Natural killer cell (primary cell): Measurements from ENCODE around the gene WHAMM. TPM values are rescaled to one million over a fixed set of nuclear protein-coding genes. Genes with fewer than 3 reads are reported as not detected.

ENCODE experiments used
- ATAC-seq, 3 donors: fragments of 150-1000 bp in 2 of 3; fragments of 200-7000 bp in 1 of 3; cut with Tn5 transposase; 1 replicate in 1 of 3; 2 replicates in 2 of 3; pipeline ENCODE4 v1.10.0; 2021; ENCODE audit warnings: mild to moderate bottlenecking in 2 of 3, moderate library complexity in 2 of 3
- DNase-seq, 2 donors: peaks; one replicate each; pipeline versions ENCODE4 v3.0.0 to v3.0.0-alpha.2; 2013 to 2021; ENCODE audit warnings: mixed read lengths in 1 of 2
- H3K27ac ChIP-seq: one replicate; pipeline ENCODE4 v1.5.1; 2013; ENCODE audit warnings: mild to moderate bottlenecking, low read length
- H3K27me3 ChIP-seq: one replicate; pipeline ENCODE4 v1.6.1; 2013; ENCODE audit warnings: low read length; ENCODE audit not compliant: control insufficient read depth, insufficient read depth
- H3K36me3 ChIP-seq: one replicate; pipeline ENCODE4 v1.6.1; 2013; ENCODE audit warnings: low read length; ENCODE audit not compliant: control insufficient read depth, insufficient read depth
- H3K4me1 ChIP-seq: one replicate; pipeline ENCODE4 v1.6.1; 2013; ENCODE audit warnings: low read length; ENCODE audit not compliant: control insufficient read depth, insufficient read depth
- H3K4me3 ChIP-seq: one replicate; pipeline ENCODE4 v1.5.1; 2013; ENCODE audit warnings: low read length
- H3K9me3 ChIP-seq: one replicate; pipeline ENCODE4 v1.6.1; 2013; ENCODE audit warnings: low read length; ENCODE audit not compliant: control insufficient read depth, insufficient read depth
- H3K27ac Mint-ChIP-seq, 2 donors: one replicate each; pipeline ENCODE4 v1.8.0; 2022; ENCODE audit warnings: mild to moderate bottlenecking in 2 of 2, mixed read lengths in 2 of 2, moderate library complexity in 1 of 2
- H3K27me3 Mint-ChIP-seq, 2 donors: one replicate each; pipeline ENCODE4 v1.8.0; 2022; ENCODE audit warnings: low read depth in 2 of 2, mixed read lengths in 2 of 2
- H3K36me3 Mint-ChIP-seq: one replicate; pipeline ENCODE4 v1.8.0; 2022; ENCODE audit warnings: mixed read lengths
- H3K4me1 Mint-ChIP-seq, 2 donors: one replicate each; pipeline ENCODE4 v1.8.0; 2022; ENCODE audit warnings: mixed read lengths in 2 of 2
- H3K4me3 Mint-ChIP-seq: one replicate; pipeline ENCODE4 v1.8.0; 2022; ENCODE audit warnings: mild to moderate bottlenecking, moderate library complexity, mixed read lengths
- H3K9me3 Mint-ChIP-seq, 2 donors: one replicate each; pipeline ENCODE4 v1.8.0; 2022; ENCODE audit warnings: mixed read lengths in 2 of 2
- CTCF ChIP-seq: fragments of 200-600 bp; IDR thresholded peaks from one replicate; pipeline ENCODE4 v1.8.0; 2022; ENCODE audit warnings: antibody characterized with exemption
- WGBS: methylation state at CpG from one replicate; pipeline ENCODE4 v1.1.7; 2013; ENCODE audit warnings: missing lambda C conversion rate; ENCODE audit not compliant: insufficient coverage; 5-methylcytosine and 5-hydroxymethylcytosine counted together
- intact Hi-C: fragments of 100-400 bp; cut with micrococcal nuclease; formaldehyde crosslinking; loops from one replicate; pipeline ENCODE4 v1.14.2; 2022
- total RNA-seq, 4 donors: library from RNA; stranded (reverse); fragments of 120-200 nt in 1 of 4; gene quantifications; one replicate each; pipeline versions ENCODE4 v1.2.3 to v1.2.4, GENCODE V29; 2013 to 2022

The WHAMM gene
- total RNA-seq, 3 donors from 2014 or later (not counting 1 experiment from before 2014, with no cell fraction given), result 48.5 to 78.0 (median 67.6) TPM

GRCh38 chr15:82875411-82876003 lies 66.1 kb downstream of the WHAMM start:
- Histone ChIP-seq H3K36me3 (no peaks in the 10 kb centered on the region), H3K27me3 (no peaks in the 10 kb centered on the region), H3K4me1 (peaks cover 4% of the 10 kb centered on the region), H3K27ac (no peak overlapping the region), H3K4me3 (no peak overlapping the region), H3K9me3 (no peaks in the 10 kb centered on the region)
- WGBS, result 84% methylated on average over 7 of the region's 7 CpGs
- DNase-seq (no peak), ATAC-seq (no peak)
- no peaks in the 10 kb centered on the region for H3K27me3 Mint-ChIP-seq
- H3K27ac Mint-ChIP-seq, result no peak overlapping the region
- H3K36me3 Mint-ChIP-seq, result no peaks in the 10 kb centered on the region
- no peaks in the 10 kb centered on the region for H3K9me3 Mint-ChIP-seq
- H3K4me1 Mint-ChIP-seq, result no peaks in the 10 kb centered on the region
- no peak overlapping the region for H3K4me3 Mint-ChIP-seq
- intact Hi-C loops, result no loop called here
- no peak for TF ChIP-seq CTCF

- intact Hi-C loops, result no loop called here
- Histone ChIP-seq H3K4me3 (no peak overlapping the region), H3K9me3 (no peaks in the 10 kb centered on the region), H3K27me3 (no peaks in the 10 kb centered on the region), H3K27ac (no peak overlapping the region), H3K36me3 (no peaks in the 10 kb centered on the region), H3K4me1 (no peaks in the 10 kb centered on the region)
- TF ChIP-seq CTCF, result no peak
- Mint-ChIP-seq H3K4me1 (no peaks in the 10 kb centered on the region), H3K27me3 (no peaks in the 10 kb centered on the region), H3K27ac (no peak overlapping the region), H3K9me3 (no peaks in the 10 kb centered on the region), H3K36me3 (no peaks in the 10 kb centered on the region), H3K4me3 (no peak overlapping the region)
- WGBS, result 90% methylated on average over 2 of the region's 2 CpGs
- ATAC-seq (no peak), DNase-seq (no peak)
Observed at GRCh38 chr15:82877825-82878224, 68.4 kb downstream of the WHAMM start.

- ATAC-seq (no peak), DNase-seq (no peak)
- Histone ChIP-seq H3K4me3 (no peak overlapping the region), H3K4me1 (no peaks in the 10 kb centered on the region), H3K27ac (no peak overlapping the region), H3K9me3 (no peaks in the 10 kb centered on the region), H3K36me3 (no peaks in the 10 kb centered on the region), H3K27me3 (no peaks in the 10 kb centered on the region)
- intact Hi-C loops, result no loop called here
- no peaks in the 10 kb centered on the region for H3K4me1 Mint-ChIP-seq
- no peak for TF ChIP-seq CTCF
- no peak overlapping the region for H3K4me3 Mint-ChIP-seq
- H3K36me3 Mint-ChIP-seq, result no peaks in the 10 kb centered on the region
- no peaks in the 10 kb centered on the region for H3K27me3 Mint-ChIP-seq
- WGBS, result 91% methylated on average over 5 of the region's 5 CpGs
- no peaks in the 10 kb centered on the region for H3K9me3 Mint-ChIP-seq
- no peak overlapping the region for H3K27ac Mint-ChIP-seq
Observed at GRCh38 chr15:82878325-82878724, 68.9 kb downstream of the WHAMM start.

GRCh38 chr15:82880704-82881103 lies 71.3 kb downstream of the WHAMM start:
- intact Hi-C loops, result no loop called here
- WGBS, result 58% methylated on average over 6 of the region's 6 CpGs

More at GRCh38 chr15:82880704-82881103, 71.3 kb downstream of the WHAMM start:
- Mint-ChIP-seq H3K27ac (no peak overlapping the region), H3K4me1 (no peaks in the 10 kb centered on the region), H3K36me3 (no peaks in the 10 kb centered on the region), H3K9me3 (no peaks in the 10 kb centered on the region), H3K4me3 (no peak overlapping the region), H3K27me3 (no peaks in the 10 kb centered on the region)
- H3K4me1 ChIP-seq, result no peaks in the 10 kb centered on the region
- no peaks in the 10 kb centered on the region for H3K36me3 ChIP-seq
- H3K27me3 ChIP-seq, result no peaks in the 10 kb centered on the region
- H3K9me3 ChIP-seq, result no peaks in the 10 kb centered on the region
- TF ChIP-seq CTCF, result no peak
- DNase-seq (no peak), ATAC-seq (no peak)
- no peak overlapping the region for H3K27ac ChIP-seq
- no peak overlapping the region for H3K4me3 ChIP-seq
